Dendritic cell treated with granulocyte-macrophage colony-stimulating factor and Interleukin-4, amounts not matched to agents 40 ng/mL and 50 ng/mL, for 4 days (primary cell): ENCODE measurements around the gene MYDGF.
"Not testable (repeated sequence)": the region's sequence is repeated elsewhere in the genome, so short reads cannot be mapped to it uniquely, and the experiment has no call there.

Source experiments
- H3K27ac Mint-ChIP-seq: one replicate; pipeline ENCODE4 v1.8.0; 2022; ENCODE audit warnings: mild to moderate bottlenecking, mixed read lengths
- H3K27me3 Mint-ChIP-seq: one replicate; pipeline ENCODE4 v1.8.0; 2022; ENCODE audit warnings: mild to moderate bottlenecking, mixed read lengths
- H3K36me3 Mint-ChIP-seq: one replicate; pipeline ENCODE4 v1.8.0; 2022; ENCODE audit warnings: low read depth, mixed read lengths
- H3K4me1 Mint-ChIP-seq: one replicate; pipeline ENCODE4 v1.8.0; 2022; ENCODE audit warnings: low read depth, mixed read lengths
- H3K4me3 Mint-ChIP-seq: one replicate; pipeline ENCODE4 v1.8.0; 2022; ENCODE audit warnings: mild to moderate bottlenecking, moderate library complexity, mixed read lengths
- H3K9me3 Mint-ChIP-seq: one replicate; pipeline ENCODE4 v1.8.0; 2022; ENCODE audit warnings: mixed read lengths
- intact Hi-C: fragments of 100-400 bp; cut with micrococcal nuclease; formaldehyde crosslinking; loops from one replicate; pipeline ENCODE4 v1.15.0; 2022

The MYDGF gene

GRCh38 chr19:4693471-4694121 is 23.5 kb upstream of the MYDGF start:
- intact Hi-C loops: no loop called here
- Mint-ChIP-seq H3K9me3 (no peaks in the 10 kb centered on the region), H3K4me3 (peak overlapping the region; percentile 65), H3K27me3 (no peaks in the 10 kb centered on the region), H3K4me1 (peaks cover 57% of the 10 kb centered on the region), H3K27ac (peak overlapping the region; percentile 79), H3K36me3 (peaks cover 100% of the 10 kb centered on the region)

GRCh38 chr19:4693078-4693350 is 22.9 kb upstream of the MYDGF start:
- H3K4me1 Mint-ChIP-seq: peaks cover 57% of the 10 kb centered on the region
- H3K36me3 Mint-ChIP-seq: peaks cover 100% of the 10 kb centered on the region
- H3K27me3 Mint-ChIP-seq: no peaks in the 10 kb centered on the region
- peak overlapping the region; percentile 79 for H3K27ac Mint-ChIP-seq
- no peaks in the 10 kb centered on the region for H3K9me3 Mint-ChIP-seq
- intact Hi-C loops: no loop called here
- peak overlapping the region; percentile 65 for H3K4me3 Mint-ChIP-seq

- Mint-ChIP-seq H3K4me3 (peak overlapping the region; percentile 23), H3K27me3 (no peaks in the 10 kb centered on the region), H3K27ac (peak overlapping the region; percentile 79), H3K9me3 (no peaks in the 10 kb centered on the region), H3K36me3 (peaks cover 100% of the 10 kb centered on the region), H3K4me1 (peaks cover 57% of the 10 kb centered on the region)
- intact Hi-C loops: no loop called here
These were observed 22.3 kb upstream of the MYDGF start for GRCh38 chr19:4692251-4693077.

- Mint-ChIP-seq H3K4me3 (peak overlapping the region; percentile 17), H3K36me3 (peaks cover 100% of the 10 kb centered on the region), H3K9me3 (no peaks in the 10 kb centered on the region), H3K4me1 (peaks cover 57% of the 10 kb centered on the region), H3K27me3 (no peaks in the 10 kb centered on the region), H3K27ac (peak overlapping the region; percentile 79)
- intact Hi-C loops: no loop called here
These were observed 21.2 kb upstream of the MYDGF start for GRCh38 chr19:4691373-4691772.

- H3K27me3 Mint-ChIP-seq: no peaks in the 10 kb centered on the region
- H3K27ac Mint-ChIP-seq: peak overlapping the region; percentile 79
- intact Hi-C loops: no loop called here
- H3K4me3 Mint-ChIP-seq: peak overlapping the region; percentile 57
- no peaks in the 10 kb centered on the region for H3K9me3 Mint-ChIP-seq
- peaks cover 100% of the 10 kb centered on the region for H3K36me3 Mint-ChIP-seq
- H3K4me1 Mint-ChIP-seq: peaks cover 56% of the 10 kb centered on the region
These were observed 20.2 kb upstream of the MYDGF start for GRCh38 chr19:4690361-4690760.

- Mint-ChIP-seq H3K4me1 (peaks cover 50% of the 10 kb centered on the region), H3K27me3 (no peaks in the 10 kb centered on the region), H3K36me3 (peaks cover 100% of the 10 kb centered on the region), H3K27ac (peak overlapping the region; percentile 79), H3K9me3 (no peaks in the 10 kb centered on the region), H3K4me3 (no peak overlapping the region)
- intact Hi-C loops: no loop called here
These were observed 19.3 kb upstream of the MYDGF start for GRCh38 chr19:4689403-4689802.

- peaks cover 42% of the 10 kb centered on the region for H3K4me1 Mint-ChIP-seq
- no peaks in the 10 kb centered on the region for H3K9me3 Mint-ChIP-seq
- no peak overlapping the region for H3K4me3 Mint-ChIP-seq
- peaks cover 100% of the 10 kb centered on the region for H3K36me3 Mint-ChIP-seq
- H3K27me3 Mint-ChIP-seq: no peaks in the 10 kb centered on the region
- intact Hi-C loops: no loop called here
- no peak overlapping the region for H3K27ac Mint-ChIP-seq
These were observed 18.4 kb upstream of the MYDGF start for GRCh38 chr19:4688587-4688986.

GRCh38 chr19:4687396-4687795 is 17.3 kb upstream of the MYDGF start:
- Mint-ChIP-seq H3K9me3 (no peaks in the 10 kb centered on the region), H3K4me1 (peaks cover 30% of the 10 kb centered on the region), H3K27me3 (no peaks in the 10 kb centered on the region), H3K36me3 (peaks cover 100% of the 10 kb centered on the region), H3K27ac (no peak overlapping the region), H3K4me3 (no peak overlapping the region)
- intact Hi-C loops: no loop called here

GRCh38 chr19:4686700-4687099 is 16.6 kb upstream of the MYDGF start:
- Mint-ChIP-seq H3K36me3 (peaks cover 100% of the 10 kb centered on the region), H3K27ac (no peak overlapping the region), H3K4me1 (peaks cover 23% of the 10 kb centered on the region), H3K4me3 (no peak overlapping the region), H3K9me3 (no peaks in the 10 kb centered on the region), H3K27me3 (no peaks in the 10 kb centered on the region)
- intact Hi-C loops: no loop called here

GRCh38 chr19:4684312-4685095 is 14.4 kb upstream of the MYDGF start:
- Mint-ChIP-seq H3K4me1 (peaks cover 10% of the 10 kb centered on the region), H3K27ac (peak overlapping the region; percentile 49), H3K27me3 (no peaks in the 10 kb centered on the region), H3K36me3 (peaks cover 100% of the 10 kb centered on the region), H3K9me3 (no peaks in the 10 kb centered on the region), H3K4me3 (no peak overlapping the region)
- intact Hi-C loops: no loop called here

- no peaks in the 10 kb centered on the region for H3K27me3 Mint-ChIP-seq
- no peak overlapping the region for H3K27ac Mint-ChIP-seq
- peaks cover 10% of the 10 kb centered on the region for H3K4me1 Mint-ChIP-seq
- H3K4me3 Mint-ChIP-seq: no peak overlapping the region
- H3K9me3 Mint-ChIP-seq: no peaks in the 10 kb centered on the region
- intact Hi-C loops: no loop called here
- H3K36me3 Mint-ChIP-seq: peaks cover 100% of the 10 kb centered on the region
These were observed 12.5 kb upstream of the MYDGF start for GRCh38 chr19:4682417-4683200.

- H3K4me3 Mint-ChIP-seq, H3K27ac Mint-ChIP-seq, H3K9me3 Mint-ChIP-seq, intact Hi-C loops, H3K27me3 Mint-ChIP-seq: not testable (repeated sequence)
- H3K4me1 Mint-ChIP-seq: peaks cover 13% of the 10 kb centered on the region
- H3K36me3 Mint-ChIP-seq: peaks cover 100% of the 10 kb centered on the region
These were observed 9.9 kb upstream of the MYDGF start for GRCh38 chr19:4680021-4680420.

GRCh38 chr19:4678881-4679790 is 9.0 kb upstream of the MYDGF start:
- no peaks in the 10 kb centered on the region for H3K9me3 Mint-ChIP-seq
- no peak overlapping the region for H3K4me3 Mint-ChIP-seq
- H3K4me1 Mint-ChIP-seq: peaks cover 13% of the 10 kb centered on the region
- H3K36me3 Mint-ChIP-seq: peaks cover 98% of the 10 kb centered on the region
- no peaks in the 10 kb centered on the region for H3K27me3 Mint-ChIP-seq
- intact Hi-C loops: no loop called here
- no peak overlapping the region for H3K27ac Mint-ChIP-seq
